ENCODE measurements around the gene NDUFB11. TPM values are rescaled to one million over a fixed set of nuclear protein-coding genes. Genes with fewer than 3 reads are reported as not detected.
A peak's percentile ranks its signal among the peaks of the same experiment; 100 is the strongest.

NDUFB11 gene
- total and polyA plus RNA-seq, 12 donors, result 149 to 217 (median 172) TPM

DNA sequence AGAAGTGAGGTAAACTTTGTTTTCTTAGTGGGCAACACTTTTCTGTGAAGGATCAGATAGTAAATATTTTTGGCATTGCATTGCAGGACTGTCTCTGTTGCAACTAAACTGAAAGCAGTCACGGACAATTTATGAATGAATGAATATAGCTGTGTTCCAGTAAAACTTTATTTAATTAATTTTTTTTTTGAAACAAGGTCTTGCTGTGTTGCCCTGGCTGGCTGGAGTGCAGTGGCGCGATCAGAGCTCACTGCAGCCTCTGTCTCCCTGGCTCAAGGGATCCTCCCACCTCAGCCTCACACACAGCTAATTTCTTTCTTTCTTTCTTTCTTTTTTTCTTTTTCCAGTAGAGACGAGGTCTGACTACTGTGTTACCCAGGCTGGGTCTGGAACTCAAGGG lies 16.3 kb upstream of the NDUFB11 start:
- ATAC-seq, result no peak
- TF ChIP-seq, protein P1, sequence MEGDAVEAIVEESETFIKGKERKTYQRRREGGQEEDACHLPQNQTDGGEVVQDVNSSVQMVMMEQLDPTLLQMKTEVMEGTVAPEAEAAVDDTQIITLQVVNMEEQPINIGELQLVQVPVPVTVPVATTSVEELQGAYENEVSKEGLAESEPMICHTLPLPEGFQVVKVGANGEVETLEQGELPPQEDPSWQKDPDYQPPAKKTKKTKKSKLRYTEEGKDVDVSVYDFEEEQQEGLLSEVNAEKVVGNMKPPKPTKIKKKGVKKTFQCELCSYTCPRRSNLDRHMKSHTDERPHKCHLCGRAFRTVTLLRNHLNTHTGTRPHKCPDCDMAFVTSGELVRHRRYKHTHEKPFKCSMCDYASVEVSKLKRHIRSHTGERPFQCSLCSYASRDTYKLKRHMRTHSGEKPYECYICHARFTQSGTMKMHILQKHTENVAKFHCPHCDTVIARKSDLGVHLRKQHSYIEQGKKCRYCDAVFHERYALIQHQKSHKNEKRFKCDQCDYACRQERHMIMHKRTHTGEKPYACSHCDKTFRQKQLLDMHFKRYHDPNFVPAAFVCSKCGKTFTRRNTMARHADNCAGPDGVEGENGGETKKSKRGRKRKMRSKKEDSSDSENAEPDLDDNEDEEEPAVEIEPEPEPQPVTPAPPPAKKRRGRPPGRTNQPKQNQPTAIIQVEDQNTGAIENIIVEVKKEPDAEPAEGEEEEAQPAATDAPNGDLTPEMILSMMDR (IDR thresholded peaks at IDR 0.05), result no peak
- H3K9me3 ChIP-seq, result peaks cover 0 to 14% (median 0%) of the 10 kb centered on the region in 11 donors
- no peak for DNase-seq
- H3K4me1 ChIP-seq, result no peaks in the 10 kb centered on the region
- no peak overlapping the region for H3K4me3 ChIP-seq
- H3K36me3 ChIP-seq, result peaks cover 0 to 38% (median 0%) of the 10 kb centered on the region in 9 donors
- intact Hi-C loops (cut with DNase I), result no loop called here
- no peak overlapping the region for H3K27ac ChIP-seq
- WGBS, 2 donors, result 78 to 81% methylated on average over 4 of the region's 4 CpGs
- peaks cover 0 to 45% (median 0%) of the 10 kb centered on the region in 7 donors for H3K27me3 ChIP-seq

DNA sequence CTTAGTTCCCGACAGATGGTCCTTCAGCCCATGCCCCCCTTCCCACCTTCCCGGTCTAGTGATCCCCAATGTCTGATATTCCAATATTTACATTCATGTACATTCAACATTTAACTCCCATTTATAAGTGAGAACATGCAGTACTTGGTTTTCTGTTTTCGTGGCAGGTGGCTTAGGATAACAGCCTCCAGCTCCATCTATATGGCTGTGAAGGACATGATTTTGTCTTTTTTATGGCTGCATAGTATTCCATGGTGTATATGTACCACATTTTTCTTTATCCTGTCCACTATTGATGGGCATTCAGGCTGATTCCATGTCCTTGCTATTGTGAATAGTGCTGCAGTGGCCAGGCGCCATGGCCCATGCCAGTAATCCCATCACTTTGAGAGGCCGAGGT lies 14.3 kb upstream of the NDUFB11 start:
- no peak overlapping the region for H3K4me3 ChIP-seq
- DNase-seq (no peak), ATAC-seq (no peak)
- H3K9me3 ChIP-seq, result peaks cover 0 to 6% (median 0%) of the 10 kb centered on the region in 11 donors
- H3K36me3 ChIP-seq, result peaks cover 0 to 45% (median 0%) of the 10 kb centered on the region in 9 donors
- TF ChIP-seq, protein P1 (IDR thresholded peaks at IDR 0.05), result no peak
- peaks cover 0 to 55% (median 0%) of the 10 kb centered on the region in 7 donors for H3K27me3 ChIP-seq
- intact Hi-C loops (cut with DNase I), result no loop called here
- no peaks in the 10 kb centered on the region for H3K4me1 ChIP-seq
- no peak overlapping the region for H3K27ac ChIP-seq
- WGBS, 2 donors, result 98 to 99% methylated on average over 5 of the region's 5 CpGs

DNA sequence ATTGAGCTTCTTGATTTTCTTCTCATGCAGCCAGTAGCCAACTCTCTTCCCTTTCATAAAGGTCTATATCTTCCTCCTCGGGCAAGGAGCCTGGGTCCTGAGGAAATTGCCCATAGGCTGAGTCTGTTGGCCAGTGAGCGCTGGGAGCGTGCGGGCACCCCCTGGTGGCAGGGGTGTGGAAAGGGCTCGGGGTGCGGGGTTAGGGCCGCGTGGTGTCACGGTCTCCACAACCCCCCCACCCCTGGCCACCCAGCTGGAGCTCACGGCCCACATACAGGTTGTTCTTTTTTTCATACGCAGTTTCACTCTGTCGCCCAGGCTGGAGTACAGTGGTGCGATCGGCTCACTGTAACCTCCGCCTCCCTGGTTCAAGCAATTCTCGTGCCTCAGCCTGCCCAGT lies 13.6 kb upstream of the NDUFB11 start:
- Histone ChIP-seq H3K27me3 (peaks cover 0 to 61% (median 0%) of the 10 kb centered on the region in 7 donors), H3K4me1 (no peaks in the 10 kb centered on the region), H3K27ac (no peak overlapping the region), H3K9me3 (peaks cover 0 to 6% (median 0%) of the 10 kb centered on the region in 11 donors), H3K36me3 (peaks cover 0 to 49% (median 0%) of the 10 kb centered on the region in 9 donors), H3K4me3 (no peak overlapping the region)
- WGBS, 2 donors, result 96 to 99% methylated on average over 12 to 16 of the region's 16 CpGs
- DNase-seq (no peak), ATAC-seq (peak in 1 of 8 donors; percentile 48)
- TF ChIP-seq, protein P1 (IDR thresholded peaks at IDR 0.05), result no peak
- intact Hi-C loops (cut with DNase I), result no loop called here

DNA sequence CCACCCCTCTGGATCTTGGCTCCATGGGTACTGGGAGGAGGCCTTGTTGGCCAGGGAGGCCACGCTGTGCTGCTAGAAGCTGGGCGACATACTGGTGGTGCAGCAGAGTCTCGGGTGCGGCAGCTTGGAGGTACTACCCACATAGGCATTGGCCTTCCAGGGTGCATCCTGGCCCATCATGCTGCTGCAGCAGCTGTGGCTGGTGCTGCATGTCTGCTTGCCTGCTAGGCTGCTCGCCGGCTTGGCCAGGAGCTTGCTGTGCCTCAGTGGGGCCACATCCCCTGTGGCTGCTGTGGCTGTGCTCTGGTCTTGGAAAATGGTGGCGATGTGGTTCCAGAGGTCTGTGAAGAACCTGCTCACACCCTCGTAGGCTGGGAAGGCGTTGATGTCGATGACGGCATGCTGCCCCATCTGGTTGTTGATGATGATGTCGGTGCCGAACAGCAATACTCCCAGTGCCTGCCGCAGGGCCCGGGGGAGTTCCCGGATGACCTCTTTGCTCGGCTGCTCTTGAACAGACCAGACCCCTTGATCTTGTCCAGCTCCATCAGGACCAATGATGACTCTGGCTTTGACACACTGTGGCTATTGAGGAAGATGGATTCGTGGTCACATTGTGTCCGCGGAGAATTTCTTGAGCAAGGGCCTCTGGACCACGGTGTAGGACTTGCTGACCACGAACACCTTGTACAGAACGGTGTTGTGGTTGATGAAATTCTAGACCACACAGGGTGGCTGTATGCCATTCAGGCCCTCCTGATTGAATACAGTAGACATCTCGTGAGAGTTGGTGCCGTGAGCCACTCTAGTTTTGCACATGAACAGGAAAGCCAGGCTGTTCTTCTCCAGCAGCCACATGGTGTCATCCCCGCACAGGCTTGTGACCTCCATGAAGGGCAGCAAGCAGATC lies 12.4 kb upstream of the NDUFB11 start:
- no peak overlapping the region for H3K4me3 ChIP-seq

More for the DNA sequence above, 12.4 kb upstream of the NDUFB11 start:
- no peak overlapping the region for H3K27ac ChIP-seq
- TF ChIP-seq, protein P1 (IDR thresholded peaks at IDR 0.05), result no peak
- peaks cover 0 to 65% (median 0%) of the 10 kb centered on the region in 7 donors for H3K27me3 ChIP-seq
- peaks cover 0 to 54% (median 0%) of the 10 kb centered on the region in 9 donors for H3K36me3 ChIP-seq
- peak in 2 of 8 donors; percentile 25 to 42 for ATAC-seq
- 90% methylated on average over 26 of the region's 26 CpGs for WGBS, 2 donors
- peaks cover 0 to 6% (median 0%) of the 10 kb centered on the region in 11 donors for H3K9me3 ChIP-seq
- intact Hi-C loops (cut with DNase I), result no loop called here
- H3K4me1 ChIP-seq, result no peaks in the 10 kb centered on the region
- no peak for DNase-seq

All from heart right ventricle (tissue), 16 donors.